SKM-1 (cell line): Measurements from ENCODE around the gene ALG8.

Experiments
- DNase-seq: peaks from one replicate; lab custom pipeline; 2025; ENCODE audit not compliant: unreplicated experiment; lab: John Stamatoyannopoulos, UW

Gene ALG8

DNA sequence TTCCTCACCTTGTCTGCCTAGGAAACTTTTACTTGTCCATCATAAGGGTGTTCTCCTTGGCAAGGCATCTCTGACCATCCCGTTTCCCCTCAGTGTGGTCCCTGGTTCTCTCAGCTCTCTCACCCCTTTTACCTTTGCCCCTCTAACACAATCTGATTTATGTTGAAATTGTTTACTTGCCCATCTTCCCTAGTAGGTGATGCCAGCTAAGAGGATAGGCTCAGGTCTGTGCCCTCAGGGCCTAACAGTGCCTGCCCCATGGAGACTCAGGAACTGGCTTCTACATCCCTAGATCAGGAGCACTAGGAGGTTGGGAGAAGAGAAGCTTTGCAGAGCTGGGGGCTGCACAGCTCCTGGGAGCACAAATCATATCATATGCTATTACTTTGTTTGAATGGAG is 21.1 kb upstream of the ALG8 start:
- no peak for DNase-seq

DNA sequence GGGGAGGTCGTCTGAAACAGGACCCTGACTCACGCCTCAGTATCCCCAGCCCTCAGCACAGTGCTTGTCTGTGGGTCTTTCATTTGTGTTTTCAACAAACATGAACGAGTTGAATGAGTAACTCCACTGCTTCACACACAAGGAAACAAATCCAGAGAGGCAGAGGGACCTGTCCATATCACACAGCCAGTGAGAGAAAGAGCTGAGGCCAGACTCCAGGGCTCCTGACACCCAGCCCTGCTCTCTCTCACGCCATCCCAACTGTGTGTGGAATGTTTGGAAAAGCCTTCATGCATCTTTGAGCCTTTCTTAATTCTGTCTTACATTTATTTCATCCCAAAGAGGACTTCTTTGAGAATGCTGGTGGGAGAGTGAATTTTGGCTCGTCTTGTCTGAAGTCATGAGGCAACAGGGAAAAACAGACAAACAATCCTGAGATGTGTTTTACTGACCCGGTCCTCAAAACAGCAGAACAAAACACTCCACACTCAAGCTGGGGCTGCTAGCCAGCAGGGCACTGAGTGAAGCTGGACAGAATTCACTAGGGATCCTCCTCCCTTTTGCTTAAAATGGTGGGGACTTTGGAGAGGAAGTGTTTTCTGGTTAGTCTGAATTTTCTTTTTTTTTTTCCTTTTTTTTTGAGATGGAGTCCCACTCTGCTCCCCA is 19.7 kb upstream of the ALG8 start:
- DNase-seq: no peak

DNA sequence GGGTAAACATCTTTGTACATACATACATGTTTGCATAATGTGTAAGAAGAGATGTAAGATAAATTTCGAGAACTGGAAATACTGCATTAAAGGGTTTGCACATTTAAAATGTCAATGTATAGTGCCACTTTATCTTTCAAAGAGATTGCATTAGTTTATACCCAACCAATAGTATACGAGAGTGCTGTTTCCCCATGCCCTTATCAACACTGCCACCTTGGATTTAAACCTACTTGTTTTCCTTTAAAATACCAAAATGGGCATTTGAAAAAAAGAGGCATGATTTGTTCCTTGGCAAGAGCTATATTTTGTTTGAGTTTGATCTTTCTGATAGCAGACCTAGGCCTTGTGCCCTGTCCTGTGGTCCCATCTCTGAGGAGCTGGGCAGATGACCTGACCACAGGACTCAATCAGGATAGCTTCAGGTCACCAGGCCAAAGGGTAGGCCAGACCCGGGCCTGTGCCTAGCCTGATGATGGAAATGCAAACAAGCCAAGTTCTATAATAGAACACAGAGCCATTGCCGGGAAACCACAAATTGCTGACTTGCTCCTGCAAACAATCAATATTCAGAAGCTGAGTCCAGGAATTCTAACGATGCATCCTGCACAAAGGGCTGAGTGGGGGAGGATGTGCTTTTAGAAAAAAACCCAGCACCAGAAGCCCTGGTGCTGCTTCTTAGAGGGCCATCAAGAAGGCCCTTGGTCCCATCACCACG is 16.9 kb upstream of the ALG8 start:
- DNase-seq: no peak

DNA sequence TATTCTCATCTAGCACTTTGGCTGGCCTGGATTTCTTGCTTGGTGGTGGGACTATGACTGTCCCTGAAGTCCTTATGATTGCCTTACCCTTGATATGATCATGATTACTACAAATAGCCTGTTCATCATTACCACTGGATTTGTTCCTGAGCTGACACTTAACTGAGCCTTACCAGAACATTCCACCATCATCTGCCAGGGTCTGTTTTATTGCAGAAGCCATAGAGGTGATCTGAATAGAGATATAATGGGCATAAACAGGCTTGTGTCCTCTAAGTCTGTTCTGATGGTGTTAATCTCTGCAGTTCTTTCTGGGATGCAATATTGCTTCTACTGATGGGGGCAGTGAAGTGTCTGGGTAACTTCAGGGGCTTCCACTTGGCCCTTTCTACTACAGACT is 12.4 kb upstream of the ALG8 start:
- DNase-seq: no peak

DNA sequence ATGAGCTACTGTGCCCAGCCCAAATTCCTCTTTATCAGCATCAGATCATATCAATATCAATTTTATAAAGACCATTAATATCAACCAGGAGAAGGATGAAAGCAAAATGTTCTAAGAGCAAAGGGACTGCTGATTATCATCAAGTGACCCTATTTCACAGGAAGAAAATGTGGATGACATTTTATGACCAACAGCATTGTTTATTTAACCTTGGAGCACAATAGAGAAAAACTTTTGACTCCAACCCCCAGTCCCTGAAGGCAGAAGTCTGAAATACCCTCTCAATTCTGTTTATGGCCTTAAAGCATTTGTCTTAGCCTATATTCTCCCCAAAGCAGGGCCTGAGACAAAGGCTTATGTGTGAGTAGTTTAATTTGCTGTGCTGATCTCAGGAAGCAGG is 11.3 kb upstream of the ALG8 start:
- no peak for DNase-seq

DNA sequence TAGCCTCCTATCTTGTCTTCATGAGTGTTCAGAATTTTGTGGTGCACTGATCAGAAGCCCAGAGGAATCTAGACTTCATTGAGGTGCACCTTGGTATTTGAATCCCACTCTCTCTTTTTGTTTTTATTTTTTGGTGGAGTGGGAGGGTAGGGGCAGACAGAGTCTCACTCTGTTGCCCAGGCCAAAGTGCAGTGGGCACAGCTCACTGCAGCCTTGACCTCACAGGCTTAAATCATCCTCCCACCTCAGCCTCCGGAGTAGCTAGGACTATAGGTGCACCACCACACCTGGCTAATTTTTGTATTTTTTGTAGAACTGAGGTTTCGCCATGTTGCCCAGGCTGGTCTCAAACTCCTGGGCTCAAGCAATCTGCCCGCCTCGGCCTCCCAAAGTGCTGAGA is 10.9 kb upstream of the ALG8 start:
- DNase-seq: no peak

DNA sequence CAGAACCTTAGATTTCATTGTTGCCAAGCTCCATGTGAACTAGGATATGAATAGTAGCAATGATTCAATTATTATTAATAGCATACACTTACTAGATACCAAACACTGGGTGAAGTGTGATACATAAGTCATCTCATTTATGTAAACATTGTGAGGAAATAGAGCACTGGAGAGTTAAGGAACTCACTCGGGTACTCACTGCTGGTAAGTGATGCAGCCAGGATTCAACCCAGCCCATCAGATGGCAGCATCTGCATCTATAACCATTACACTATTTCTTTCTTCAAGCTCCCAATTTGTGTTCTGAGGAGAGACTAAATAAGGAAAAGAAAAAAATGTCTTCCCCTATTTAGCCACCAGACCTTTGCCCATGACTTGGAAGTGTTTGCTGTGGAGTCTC is 10.2 kb upstream of the ALG8 start:
- no peak for DNase-seq

DNA sequence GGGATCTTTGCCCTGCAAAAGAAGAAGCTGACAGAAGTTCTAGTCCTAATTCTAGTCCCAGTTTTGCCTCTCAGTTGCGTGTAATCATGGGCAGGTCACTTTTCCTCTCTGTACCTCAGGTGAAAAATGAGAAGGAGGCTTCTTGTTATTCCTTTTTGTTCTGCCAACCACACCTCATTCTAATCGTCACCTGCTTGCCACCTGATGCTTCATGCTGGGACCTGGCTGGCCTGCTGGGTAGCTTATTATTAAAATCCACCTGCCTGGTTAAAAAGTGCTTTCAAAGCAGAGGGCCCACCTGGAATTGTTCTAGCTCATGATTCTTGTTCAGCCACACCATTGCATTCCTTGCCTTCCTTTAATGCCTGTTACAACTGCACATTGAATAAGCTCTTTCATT is 8.4 kb upstream of the ALG8 start:
- no peak for DNase-seq

DNA sequence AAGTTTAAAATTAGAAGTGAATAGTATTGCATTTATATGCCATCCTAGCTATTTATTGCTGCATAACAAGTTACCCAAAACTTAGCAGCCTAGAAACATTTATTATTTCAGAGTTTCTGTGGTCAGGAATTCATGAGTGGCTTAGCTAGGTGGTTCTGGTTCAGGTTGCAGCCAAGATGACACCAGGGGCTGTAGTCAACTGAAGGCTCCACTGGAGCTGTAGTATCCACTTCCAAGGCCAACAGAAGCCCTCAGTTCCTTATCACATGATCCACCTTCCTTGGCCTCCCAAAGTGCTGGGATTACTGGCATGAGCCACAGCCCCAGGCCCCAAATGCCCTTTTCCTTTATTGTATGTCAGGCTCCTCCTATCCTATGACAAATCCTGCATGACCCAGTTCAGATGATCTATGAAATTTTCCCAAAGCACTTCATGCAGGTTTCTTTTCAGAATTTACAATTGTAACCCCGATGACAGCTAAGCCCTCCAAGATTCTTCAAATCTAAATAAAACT is 6.1 kb upstream of the ALG8 start:
- no peak for DNase-seq

DNA sequence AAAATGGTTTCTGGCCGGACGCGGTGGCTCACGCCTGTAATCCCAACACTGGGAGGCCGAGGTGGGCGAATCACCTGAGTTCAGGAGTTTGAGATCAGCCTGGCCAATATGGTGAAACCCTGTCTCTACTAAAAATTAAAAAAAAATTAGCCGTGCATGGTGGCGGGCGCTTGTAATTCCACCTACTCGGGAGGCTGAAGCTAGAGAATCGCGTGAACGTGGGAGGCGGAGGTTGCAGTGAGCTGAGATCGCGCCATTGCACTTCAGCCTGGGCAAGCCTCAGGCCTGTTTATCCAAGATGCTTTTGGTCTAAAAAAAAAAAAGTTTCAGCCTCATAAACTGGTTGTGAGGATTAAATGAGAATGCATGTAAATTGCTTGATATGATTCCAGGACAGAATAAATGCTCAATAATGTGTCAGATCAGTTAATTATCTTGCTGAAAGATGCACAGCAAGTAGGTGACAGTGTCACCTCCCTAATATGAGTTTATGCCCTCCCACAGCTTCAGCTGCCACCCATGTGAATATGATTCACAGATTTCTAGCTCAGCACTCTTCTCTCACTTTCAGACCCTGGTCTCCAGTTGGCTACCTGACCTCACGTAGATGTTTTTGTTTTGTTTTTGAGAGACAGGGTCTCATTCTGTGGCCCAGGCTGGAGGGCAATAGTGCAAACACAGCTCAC is 1.1 kb upstream of the ALG8 start:
- no peak for DNase-seq

DNA sequence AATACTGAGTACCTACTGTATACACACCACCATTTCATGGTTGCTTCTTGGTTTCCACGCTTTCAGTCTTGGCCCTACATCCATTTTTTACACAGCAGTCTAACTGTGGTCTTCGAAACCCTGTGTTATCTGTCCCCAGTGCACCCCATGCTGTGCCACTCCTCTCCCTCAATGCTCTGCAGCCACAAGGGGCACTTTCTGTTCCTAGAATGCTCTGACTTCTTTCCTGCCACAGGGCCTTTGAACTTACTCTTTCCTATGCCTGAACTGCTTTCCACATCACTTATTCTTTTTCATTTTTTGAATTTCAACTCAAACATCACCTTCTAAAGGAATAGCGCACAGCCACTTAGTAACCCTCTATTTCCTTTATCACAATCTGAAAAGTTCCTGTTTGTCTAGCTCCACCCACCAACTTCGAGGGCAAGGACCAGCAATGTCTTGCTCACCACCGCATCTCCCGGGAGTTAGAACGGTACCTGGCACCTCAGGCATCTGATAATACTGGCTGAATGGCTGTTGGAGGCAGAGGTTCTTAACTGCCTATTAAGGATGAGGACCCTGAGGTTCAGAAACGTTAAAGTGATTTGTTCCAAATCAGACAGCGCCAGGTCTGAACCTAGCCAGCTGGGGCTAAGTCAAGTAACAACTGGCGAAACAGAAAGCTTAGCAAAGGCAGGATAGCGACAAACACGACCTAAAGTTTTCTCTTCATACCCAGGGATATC is 568 bp downstream of the ALG8 start:
- DNase-seq: no peak

DNA sequence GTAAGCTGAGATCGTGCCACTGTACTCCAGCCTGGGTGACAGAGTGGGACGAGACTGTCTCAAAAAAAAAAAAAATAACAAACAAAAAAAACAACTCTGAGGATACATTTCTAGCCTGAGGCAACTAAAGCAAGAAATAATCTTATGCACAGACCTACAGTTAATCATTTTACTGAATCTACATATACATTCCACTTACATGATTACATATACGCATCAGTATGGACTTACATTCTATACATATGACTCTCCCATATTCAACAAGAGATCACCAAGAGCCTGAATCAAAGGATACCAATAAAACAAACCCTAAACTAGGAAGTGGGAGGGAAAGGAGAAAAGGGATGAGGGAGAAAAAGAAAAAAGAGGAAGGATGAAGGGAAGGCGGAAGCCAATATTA is 1.1 kb downstream of the ALG8 start:
- no peak for DNase-seq

DNA sequence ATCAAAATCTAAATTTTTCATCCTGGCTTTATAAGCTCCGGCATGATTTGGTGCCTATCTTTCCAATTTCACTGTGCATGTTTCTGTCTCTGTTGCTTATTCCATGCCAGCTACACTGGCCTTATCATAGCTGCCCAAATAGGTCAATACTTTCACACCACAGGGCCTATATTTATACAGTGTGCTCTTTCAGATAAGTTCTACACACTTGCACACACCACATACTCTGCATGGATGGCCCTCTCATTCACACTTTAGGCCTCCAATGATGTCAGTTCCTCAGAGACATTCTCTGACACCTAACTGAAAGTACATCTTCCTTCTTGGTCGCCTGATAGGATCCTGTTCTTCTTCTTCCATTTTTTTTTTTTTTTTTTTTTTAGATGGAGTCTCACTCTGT is 7.0 kb downstream of the ALG8 start:
- no peak for DNase-seq

DNA sequence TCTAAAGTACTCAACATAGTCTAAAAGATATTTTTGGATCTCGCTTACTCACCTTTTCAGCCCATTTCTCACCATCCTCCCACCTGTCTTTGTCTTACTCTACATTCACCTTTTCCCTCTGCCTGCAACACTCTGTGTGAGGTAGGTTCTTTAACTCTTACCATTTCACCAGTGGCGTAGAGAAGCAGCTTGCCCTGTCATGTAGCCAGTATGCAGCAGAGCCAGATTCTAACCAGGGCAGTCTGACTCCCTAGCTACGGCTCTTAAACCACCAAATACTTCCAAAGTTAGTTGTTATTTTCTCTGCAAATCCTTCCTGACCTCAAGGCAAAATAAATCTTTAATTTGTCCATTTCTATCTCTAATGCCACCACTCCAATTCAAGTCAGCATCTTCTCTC is 7.5 kb downstream of the ALG8 start:
- no peak for DNase-seq

DNA sequence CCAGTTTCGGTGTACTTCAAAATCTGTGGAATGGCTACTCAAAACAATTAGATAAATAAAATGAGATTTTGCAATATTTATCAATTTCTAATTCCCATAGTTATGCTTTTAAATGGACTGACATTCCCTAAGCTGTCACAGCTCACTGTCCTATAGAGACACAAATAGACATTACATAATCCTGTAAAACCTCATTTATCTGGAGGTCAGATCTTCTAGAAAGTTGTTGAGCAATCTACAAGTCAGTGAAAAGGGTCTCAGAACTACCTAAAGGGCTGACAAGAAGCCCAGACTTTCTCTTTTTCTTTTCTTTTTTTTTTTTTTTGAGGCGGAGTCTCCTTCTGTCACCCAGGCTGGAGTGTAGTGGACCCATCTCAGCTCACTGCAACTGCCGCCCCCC is 12.0 kb downstream of the ALG8 start:
- no peak for DNase-seq

DNA sequence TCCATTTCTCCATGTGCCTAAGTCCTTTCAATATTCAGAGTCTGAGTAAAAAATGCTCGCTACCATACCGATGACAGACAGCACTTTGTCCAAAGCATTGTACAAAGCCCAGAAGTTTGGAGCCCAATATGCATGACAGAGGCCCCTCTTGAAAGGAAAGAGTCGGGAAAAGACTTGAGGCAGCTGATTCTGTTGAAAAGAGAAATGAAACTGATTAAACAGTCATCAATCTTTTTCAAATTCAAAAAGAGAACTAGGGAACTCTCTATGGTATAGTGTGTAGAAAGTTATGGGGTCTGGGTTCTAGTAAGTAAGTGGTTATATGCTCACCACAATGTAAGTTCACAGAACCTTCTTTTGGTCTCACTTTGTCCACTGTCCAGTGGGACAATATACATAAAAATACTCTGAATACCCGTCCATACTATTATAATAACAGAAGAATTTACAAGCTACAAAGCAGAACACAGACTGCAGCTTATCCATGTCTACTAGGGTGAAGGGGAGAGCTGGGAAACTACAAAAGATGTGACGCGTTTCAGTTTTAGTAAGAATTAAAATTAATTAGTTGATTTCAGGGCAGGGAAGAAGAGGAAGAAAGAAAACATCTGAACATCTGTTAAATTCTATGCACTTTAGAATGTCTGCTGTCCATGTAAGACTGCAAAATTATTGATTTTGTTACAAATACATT is 26.7 kb downstream of the ALG8 start:
- no peak for DNase-seq

DNA sequence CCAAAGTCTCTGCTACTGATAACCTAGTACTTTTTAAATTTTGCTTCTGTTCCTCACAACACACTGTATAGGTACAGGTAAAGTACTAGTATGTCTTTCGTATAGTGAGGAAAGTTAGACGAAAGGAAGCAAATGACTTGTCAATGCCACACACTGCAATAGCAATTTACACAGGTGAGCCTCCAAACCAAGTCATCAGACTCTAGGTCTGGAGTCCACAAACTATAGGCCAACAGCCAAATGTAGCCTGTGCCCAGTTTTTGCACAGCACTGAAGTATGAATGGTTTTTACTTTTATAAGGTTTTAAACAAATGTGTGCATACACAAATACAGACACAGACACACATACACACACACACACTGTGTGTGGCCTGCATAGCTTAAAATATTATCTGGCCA is 28.1 kb downstream of the ALG8 start:
- no peak for DNase-seq

DNA sequence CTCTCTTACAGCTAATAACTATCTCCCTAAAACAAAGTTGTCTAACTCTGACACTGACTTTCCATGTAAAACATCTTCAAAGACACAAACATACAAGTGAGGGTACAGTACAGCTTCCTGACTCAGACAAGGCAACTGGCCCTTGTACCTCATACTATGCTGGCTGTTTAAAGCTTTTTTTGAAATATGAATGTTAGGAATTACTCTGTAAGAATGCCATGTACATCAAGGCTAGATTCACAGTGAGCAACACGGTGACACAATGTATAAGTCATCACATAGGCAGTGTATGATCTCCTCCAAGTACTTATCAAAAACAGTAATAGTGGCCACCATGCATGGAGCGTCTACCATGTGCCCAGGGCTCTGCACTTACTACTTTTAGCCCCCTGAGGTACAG is 28.6 kb downstream of the ALG8 start:
- DNase-seq: no peak

DNA sequence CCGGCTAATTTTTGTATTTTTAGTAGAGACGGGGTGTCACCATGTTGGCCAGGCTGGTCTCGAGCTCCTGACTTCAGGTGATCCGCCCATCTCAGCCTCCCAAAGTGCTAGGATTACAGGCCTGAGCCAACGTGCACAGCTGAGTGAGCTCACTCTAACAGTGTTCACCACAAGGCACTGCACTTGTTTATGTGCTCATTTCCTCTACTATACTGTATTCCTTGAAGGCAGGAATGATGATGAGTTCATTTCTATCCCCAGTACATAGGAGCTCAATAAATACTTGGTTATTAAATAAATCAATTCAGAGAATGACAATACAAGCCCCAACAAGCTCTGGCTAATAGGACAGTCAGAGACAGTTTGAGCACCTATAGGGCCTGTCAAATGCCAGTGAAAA is 29.1 kb downstream of the ALG8 start:
- no peak for DNase-seq

DNA sequence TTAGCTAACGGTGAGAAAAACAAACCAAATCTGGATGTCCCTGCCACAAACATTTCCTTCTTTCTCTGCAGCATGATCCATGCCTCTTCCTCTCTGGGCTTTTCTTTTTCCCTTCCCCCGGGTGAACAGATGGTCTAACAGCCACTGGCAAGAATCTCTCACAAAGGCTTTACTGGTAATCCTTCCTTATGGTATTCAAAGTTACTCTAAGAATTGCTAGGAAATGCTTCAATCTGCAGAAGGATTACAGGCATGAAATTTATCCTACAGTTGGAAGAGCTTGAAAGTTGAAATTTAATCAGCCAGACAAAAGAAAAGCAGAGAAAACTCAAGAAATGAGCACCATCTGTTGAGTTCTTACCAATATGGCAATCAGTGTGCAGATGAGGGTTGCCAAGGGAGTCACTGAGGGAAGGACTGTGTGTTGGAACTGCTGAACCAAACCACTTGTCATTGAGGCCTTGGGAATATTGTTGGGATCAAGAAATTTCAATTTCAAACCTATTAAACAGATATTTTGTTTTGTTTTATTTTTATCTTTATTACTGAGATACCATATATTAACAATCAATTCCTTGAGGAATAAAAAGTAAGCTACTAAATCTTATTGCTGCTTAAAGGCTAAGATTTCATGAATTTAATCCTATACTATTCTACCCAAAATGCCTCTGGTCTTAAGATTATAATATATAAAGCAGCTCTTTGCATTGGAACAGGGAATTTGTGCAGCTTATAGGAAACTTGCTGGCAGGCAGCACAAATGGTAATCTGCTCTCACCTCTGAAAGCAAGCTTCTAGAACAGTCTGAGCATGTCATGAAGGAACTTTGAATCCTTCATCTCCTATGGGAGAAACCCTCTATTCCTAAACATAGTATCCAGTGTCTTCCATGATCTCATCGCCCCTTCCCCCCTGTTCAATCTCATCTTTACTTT is 30.1 kb downstream of the ALG8 start:
- DNase-seq: no peak
